HEK293 (cell line): ENCODE measurements around the gene SLC49A3.

Source experiments
- CTCF ChIA-PET: fragments of 350-600 bp; formaldehyde crosslinking; extraction: SDS; loops from one replicate; lab custom pipeline; 2021; ENCODE audit warnings: antibody characterized with exemption; lab: Yijun Ruan, JAX
- POLR2A ChIA-PET: fragments of 300-600 bp; formaldehyde crosslinking; extraction: SDS; loops from one replicate; lab custom pipeline; 2020; ENCODE audit warnings: antibody characterized with exemption, inconsistent platforms; lab: Yijun Ruan, JAX
- H3K27ac ChIP-seq: fragments of 200-500 bp; sonication (Bioruptor generic); 2 replicates; pipeline ENCODE4 v1.5.1; 2014; ENCODE audit warnings: low read depth, low read length, control low read depth, inconsistent platforms; ENCODE audit errors: extremely low read depth
- H3K36me3 ChIP-seq, 2 experiments: fragments of 200-500 bp in 1 of 2; sonication (Bioruptor generic) in 1 of 2; 1 replicate in 1 of 2; 2 replicates in 1 of 2; pipeline ENCODE4 v1.5.1; 2014 to 2017; ENCODE audit warnings: inconsistent platforms in 2 of 2, low read length in 2 of 2; ENCODE audit not compliant: control insufficient read depth in 2 of 2, insufficient read depth in 1 of 2
- H3K4me1 ChIP-seq: fragments of 200-500 bp; sonication (Bioruptor generic); 2 replicates; pipeline ENCODE4 v1.5.1; 2014; ENCODE audit warnings: mild to moderate bottlenecking, low read length, inconsistent platforms; ENCODE audit not compliant: control insufficient read depth, insufficient read depth
- H3K4me3 ChIP-seq: 2 replicates; pipeline ENCODE4 v1.5.1; 2011; ENCODE audit warnings: low read depth, mild to moderate bottlenecking, control low read depth, low read length, moderate library complexity
- H3K9me3 ChIP-seq: fragments of 200-500 bp; sonication (Bioruptor generic); 2 replicates; pipeline ENCODE4 v1.5.1; 2014; ENCODE audit warnings: low read depth, low read length, inconsistent platforms; ENCODE audit not compliant: control insufficient read depth, insufficient read depth
- GFI1B ChIP-seq: fragments of 450-650 bp; formaldehyde crosslinking; IDR thresholded peaks from 2 replicates; pipeline ENCODE4 v1.5.1; 2016; ENCODE audit warnings: missing biosample characterization, missing genetic modification characterization
- GLIS2 ChIP-seq: fragments of 450-650 bp; formaldehyde crosslinking; IDR thresholded peaks from 2 replicates; pipeline ENCODE4 v1.5.1; 2016; ENCODE audit warnings: missing biosample characterization, missing genetic modification characterization
- KLF1 ChIP-seq: fragments of 450-650 bp; formaldehyde crosslinking; IDR thresholded peaks from 2 replicates; pipeline ENCODE4 v1.5.1; 2016; ENCODE audit warnings: missing biosample characterization, missing genetic modification characterization
- SP2 ChIP-seq: fragments of 450-650 bp; formaldehyde crosslinking; IDR thresholded peaks from 2 replicates; pipeline ENCODE4 v1.5.1; 2016; ENCODE audit warnings: missing biosample characterization, missing genetic modification characterization
- ZEB2 ChIP-seq: fragments of 450-650 bp; formaldehyde crosslinking; IDR thresholded peaks from 2 replicates; pipeline ENCODE4 v1.5.1; 2016; ENCODE audit warnings: missing biosample characterization, missing genetic modification characterization
- ZFP3 ChIP-seq: fragments of 450-650 bp; formaldehyde crosslinking; IDR thresholded peaks from 2 replicates; pipeline ENCODE4 v1.5.1; 2016; ENCODE audit warnings: low read depth, missing biosample characterization, missing genetic modification characterization
- ZFP69B ChIP-seq: fragments of 450-650 bp; formaldehyde crosslinking; IDR thresholded peaks from 2 replicates; pipeline ENCODE4 v1.5.1; 2016; ENCODE audit warnings: missing biosample characterization, missing genetic modification characterization
- ZIC2 ChIP-seq: fragments of 450-650 bp; formaldehyde crosslinking; IDR thresholded peaks from 2 replicates; pipeline ENCODE4 v1.5.1; 2016; ENCODE audit warnings: missing biosample characterization, missing genetic modification characterization
- ZNF202 ChIP-seq: fragments of 450-650 bp; formaldehyde crosslinking; IDR thresholded peaks from 2 replicates; pipeline ENCODE4 v1.5.1; 2016; ENCODE audit warnings: missing biosample characterization, missing genetic modification characterization, borderline replicate concordance
- ZNF24 ChIP-seq: fragments of 450-650 bp; formaldehyde crosslinking; IDR thresholded peaks from 2 replicates; pipeline ENCODE4 v1.5.1; 2016; ENCODE audit warnings: missing biosample characterization, missing genetic modification characterization
- ZNF248 ChIP-seq: fragments of 450-650 bp; formaldehyde crosslinking; IDR thresholded peaks from 2 replicates; pipeline ENCODE4 v1.5.1; 2017; ENCODE audit warnings: missing biosample characterization, missing genetic modification characterization
- ZNF266 ChIP-seq: fragments of 450-650 bp; formaldehyde crosslinking; IDR thresholded peaks from 2 replicates; pipeline ENCODE4 v1.5.1; 2016; ENCODE audit warnings: missing biosample characterization, missing genetic modification characterization, low read depth
- ZNF274 ChIP-seq, 2 experiments: fragments of 200-500 bp in 1 of 2; fragments of 450-650 bp in 1 of 2; sonication (Bioruptor generic) in 1 of 2; formaldehyde crosslinking in 1 of 2; IDR thresholded peaks; 2 replicates each; pipeline versions ENCODE4 v1.5.1 to v1.6.1; 2014 to 2016; ENCODE audit warnings: borderline replicate concordance in 1 of 2, inconsistent platforms in 1 of 2, low read length in 1 of 2, missing biosample characterization in 1 of 2, missing genetic modification characterization in 1 of 2
- ZNF302 ChIP-seq: fragments of 450-650 bp; formaldehyde crosslinking; IDR thresholded peaks from 2 replicates; pipeline ENCODE4 v1.5.1; 2016; ENCODE audit warnings: missing biosample characterization, missing genetic modification characterization, low read depth
- ZNF335 ChIP-seq: fragments of 450-650 bp; formaldehyde crosslinking; conservative IDR thresholded peaks from 2 replicates; pipeline ENCODE4 v1.5.1; 2016; ENCODE audit warnings: missing biosample characterization, missing genetic modification characterization
- ZNF423 ChIP-seq: fragments of 450-650 bp; formaldehyde crosslinking; IDR thresholded peaks from 2 replicates; pipeline ENCODE4 v1.5.1; 2016; ENCODE audit warnings: missing biosample characterization, missing genetic modification characterization
- ZNF48 ChIP-seq: fragments of 450-650 bp; formaldehyde crosslinking; IDR thresholded peaks from 2 replicates; pipeline ENCODE4 v1.5.1; 2016; ENCODE audit warnings: missing biosample characterization, missing genetic modification characterization
- ZNF600 ChIP-seq: fragments of 450-650 bp; formaldehyde crosslinking; IDR thresholded peaks from 2 replicates; pipeline ENCODE4 v1.5.1; 2016; ENCODE audit warnings: missing biosample characterization, missing genetic modification characterization
- ZNF610 ChIP-seq: fragments of 450-650 bp; formaldehyde crosslinking; IDR thresholded peaks from 2 replicates; pipeline ENCODE4 v1.5.1; 2016; ENCODE audit warnings: missing biosample characterization, missing genetic modification characterization, borderline replicate concordance
- ZNF701 ChIP-seq: fragments of 450-650 bp; formaldehyde crosslinking; IDR thresholded peaks from 2 replicates; pipeline ENCODE4 v1.5.1; 2016; ENCODE audit warnings: missing biosample characterization, missing genetic modification characterization
- ZNF830 ChIP-seq: fragments of 450-650 bp; IDR thresholded peaks from 2 replicates; pipeline ENCODE4 v1.5.0; 2018; ENCODE audit warnings: missing biosample characterization, missing genetic modification characterization, low read depth, mild to moderate bottlenecking, moderate library complexity
- ZSCAN16 ChIP-seq: fragments of 450-650 bp; formaldehyde crosslinking; IDR thresholded peaks from 2 replicates; pipeline ENCODE4 v1.5.1; 2016; ENCODE audit warnings: missing biosample characterization, missing genetic modification characterization
- TF ChIP-seq, protein P1 (sequence below): fragments of 450-650 bp; formaldehyde crosslinking; IDR thresholded peaks from 2 replicates; pipeline ENCODE4 v1.5.1; 2016; ENCODE audit warnings: missing biosample characterization, missing genetic modification characterization

SLC49A3 gene

DNA sequence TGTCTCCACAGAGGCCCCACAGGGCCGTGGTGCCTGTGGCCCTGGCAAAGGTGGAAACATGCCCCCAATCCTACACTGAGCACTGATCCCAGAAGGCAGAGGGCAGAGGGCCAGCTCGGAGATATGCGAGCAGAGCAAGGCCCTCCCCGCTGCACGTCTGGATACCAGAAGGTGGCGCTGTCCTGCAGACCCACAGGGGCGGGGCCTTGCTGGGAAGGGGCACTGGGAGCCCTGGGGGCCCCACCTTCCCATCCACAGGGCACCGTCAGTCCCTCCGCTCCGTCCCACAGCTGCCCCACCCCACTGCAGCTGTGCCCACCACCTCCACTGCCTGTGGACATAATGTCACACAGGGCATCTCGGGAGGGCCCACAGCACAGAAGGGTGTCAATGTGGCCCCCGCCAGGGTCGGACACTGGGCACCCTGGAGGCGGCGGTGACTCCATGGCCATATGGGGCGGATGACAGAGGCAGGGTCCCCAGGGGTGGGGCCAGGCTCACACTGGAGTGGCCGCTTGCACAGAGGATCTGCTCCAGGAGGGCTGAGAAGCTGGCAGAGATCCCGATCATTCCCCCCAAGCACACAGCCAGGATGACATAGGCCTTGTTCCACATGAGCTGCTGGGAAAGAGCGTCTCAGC, 4.8 kb downstream of the SLC49A3 start (continued):
- TF ChIP-seq, protein P1, sequence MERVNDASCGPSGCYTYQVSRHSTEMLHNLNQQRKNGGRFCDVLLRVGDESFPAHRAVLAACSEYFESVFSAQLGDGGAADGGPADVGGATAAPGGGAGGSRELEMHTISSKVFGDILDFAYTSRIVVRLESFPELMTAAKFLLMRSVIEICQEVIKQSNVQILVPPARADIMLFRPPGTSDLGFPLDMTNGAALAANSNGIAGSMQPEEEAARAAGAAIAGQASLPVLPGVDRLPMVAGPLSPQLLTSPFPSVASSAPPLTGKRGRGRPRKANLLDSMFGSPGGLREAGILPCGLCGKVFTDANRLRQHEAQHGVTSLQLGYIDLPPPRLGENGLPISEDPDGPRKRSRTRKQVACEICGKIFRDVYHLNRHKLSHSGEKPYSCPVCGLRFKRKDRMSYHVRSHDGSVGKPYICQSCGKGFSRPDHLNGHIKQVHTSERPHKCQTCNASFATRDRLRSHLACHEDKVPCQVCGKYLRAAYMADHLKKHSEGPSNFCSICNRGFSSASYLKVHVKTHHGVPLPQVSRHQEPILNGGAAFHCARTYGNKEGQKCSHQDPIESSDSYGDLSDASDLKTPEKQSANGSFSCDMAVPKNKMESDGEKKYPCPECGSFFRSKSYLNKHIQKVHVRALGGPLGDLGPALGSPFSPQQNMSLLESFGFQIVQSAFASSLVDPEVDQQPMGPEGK (tag by site-specific recombination), result peak; percentile 94

DNA sequence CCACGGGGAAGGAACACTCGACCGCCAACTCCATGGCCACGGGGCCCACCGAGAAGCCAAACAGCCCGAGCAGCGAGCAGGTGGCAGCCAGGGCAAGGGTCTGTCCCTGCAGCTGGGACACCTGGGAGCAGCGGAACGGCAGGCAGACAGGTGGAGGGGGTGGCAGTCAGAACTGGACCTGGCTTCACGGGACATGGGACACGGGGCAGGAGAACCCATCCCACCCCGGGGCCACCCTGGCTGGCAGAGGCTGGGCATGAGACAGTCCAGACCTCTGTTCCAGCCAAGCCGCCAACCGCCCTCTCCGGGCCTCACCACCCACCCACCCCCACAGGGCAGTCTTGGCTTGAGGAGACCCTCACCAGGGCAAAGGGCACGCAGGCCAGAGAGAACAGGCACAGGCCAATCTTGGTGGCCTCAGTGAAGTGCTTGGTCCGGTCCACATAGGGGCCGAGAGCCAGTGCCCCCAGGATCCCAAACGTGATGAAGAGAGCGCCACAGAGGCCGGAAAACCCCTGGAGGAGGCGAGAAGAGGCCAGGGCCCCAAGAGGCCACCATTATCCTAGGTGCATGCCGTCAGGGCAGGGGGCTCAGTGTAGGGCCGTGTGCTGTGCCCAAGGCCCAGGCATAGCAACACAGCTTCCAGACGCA, 5.6 kb downstream of the SLC49A3 start:
- Histone ChIP-seq H3K36me3 (no peaks in the 10 kb centered on the region), H3K27ac (no peak overlapping the region), H3K4me3 (no peak overlapping the region), H3K9me3 (no peaks in the 10 kb centered on the region), H3K4me1 (no peaks in the 10 kb centered on the region; the same call in 1 of the 2 replicates)
- no peak for TF ChIP-seq SP2
- TF ChIP-seq ZNF701 (tag by site-specific recombination), result no peak
- ChIA-PET CTCF (interaction anchor here (0.6 to 1.9 kb wide), 7 partner anchors 8 to 45 kb away, joined by 3 to 6 read pairs (median 3); partner anchors contain the start of genes ATP5ME and MYL5), POLR2A (interaction anchor here (1.6 kb wide), 1 partner anchor 9 kb away, joined by 4 read pairs; the partner anchor contains the start of genes ATP5ME and MYL5)

DNA sequence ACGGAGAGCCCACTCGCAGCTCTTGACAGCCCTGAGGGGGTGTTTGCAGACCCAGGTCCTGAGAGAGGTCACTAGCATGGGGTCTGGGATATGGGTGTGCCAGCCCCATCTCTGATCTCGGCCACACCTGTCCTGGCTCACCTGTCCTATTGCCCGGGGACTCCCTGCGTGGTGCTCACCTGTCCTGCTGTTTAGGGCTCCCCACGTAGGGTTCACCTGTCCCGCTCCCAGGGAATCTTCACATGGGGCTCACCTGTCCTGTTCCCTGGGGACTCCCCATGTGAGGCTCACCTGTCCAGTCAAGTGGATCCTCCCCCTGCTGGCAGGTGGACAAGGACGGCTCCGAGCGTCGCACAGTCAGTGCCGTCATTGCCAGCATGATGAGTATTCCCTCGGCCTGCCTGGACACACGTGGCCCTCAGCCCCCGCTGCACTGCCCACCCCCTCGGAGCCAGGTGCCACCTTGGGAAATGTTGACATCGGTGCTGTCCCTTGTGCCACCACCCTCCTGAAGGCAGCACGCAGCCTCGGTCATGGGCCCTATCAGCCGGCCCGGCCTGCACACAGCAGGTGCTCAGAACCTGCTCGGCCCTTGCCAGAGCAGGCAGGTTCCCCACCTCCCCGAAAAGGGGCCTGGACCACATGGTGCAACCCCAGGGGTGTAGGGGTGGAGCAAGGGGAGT, 6.3 kb downstream of the SLC49A3 start:
- TF ChIP-seq ZEB2 (no peak), GFI1B (tag by site-specific recombination) (no peak), ZNF302 (tag by site-specific recombination) (no peak), ZNF335 (tag by site-specific recombination) (no peak), ZNF610 (tag by site-specific recombination) (no peak), ZNF423 (no peak), ZNF701 (tag by site-specific recombination) (no peak), ZNF830 (tag by site-specific recombination) (no peak)
- Histone ChIP-seq H3K4me3 (no peak overlapping the region), H3K9me3 (no peaks in the 10 kb centered on the region), H3K4me1 (no peaks in the 10 kb centered on the region; the same call in 1 of the 2 replicates), H3K27ac (no peak overlapping the region), H3K36me3 (no peaks in the 10 kb centered on the region)
- ChIA-PET CTCF (interaction anchor here (0.6 kb wide), 1 partner anchor 56 kb away, joined by 3 read pairs; no protein-coding TSS in a partner anchor), POLR2A (no interaction called here)

DNA sequence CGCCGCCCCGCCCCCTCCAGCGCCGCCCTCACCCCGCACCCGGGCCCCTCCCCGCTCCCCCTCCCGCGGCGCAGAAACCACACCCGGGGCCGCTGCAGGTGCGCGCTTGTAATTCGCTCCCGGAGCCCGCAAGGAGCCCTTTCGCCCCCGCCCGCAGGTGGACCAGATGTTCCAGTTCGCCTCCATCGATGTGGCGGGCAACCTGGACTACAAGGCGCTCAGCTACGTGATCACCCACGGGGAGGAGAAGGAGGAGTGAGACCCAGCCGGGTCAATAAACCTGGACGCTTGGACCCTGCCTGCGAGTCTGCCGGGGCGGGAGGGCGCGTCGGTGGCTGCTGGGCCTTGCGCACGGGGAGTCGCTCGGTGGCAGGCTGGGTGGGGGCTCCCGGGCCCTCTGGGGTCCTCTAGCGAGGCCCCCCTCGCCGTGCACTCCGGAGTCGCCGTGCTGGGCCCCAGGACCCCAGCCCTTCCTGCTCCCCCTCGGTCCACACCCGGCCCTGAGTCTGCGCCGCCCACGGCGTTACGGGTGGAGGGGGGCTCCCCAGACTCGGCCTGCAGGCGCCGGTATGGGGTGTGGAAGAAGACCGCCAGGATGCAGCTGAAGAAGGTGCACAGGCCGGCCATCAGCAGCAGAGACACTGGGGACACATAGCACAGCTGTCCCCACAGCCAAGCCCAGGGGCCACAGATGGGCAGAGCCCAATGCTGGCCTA, 7.1 kb downstream of the SLC49A3 start:
- H3K4me3 ChIP-seq, result no peak overlapping the region
- TF ChIP-seq ZNF248 (tag by site-specific recombination) (no peak), ZFP69B (no peak), ZNF48 (no peak), GFI1B (tag by site-specific recombination) (no peak), ZNF266 (tag by site-specific recombination) (no peak), ZNF202 (tag by site-specific recombination) (no peak), ZIC2 (tag by site-specific recombination) (peak; percentile 51), ZNF600 (no peak), KLF1 (0 out of 2 replicates have a peak, but pooled peaks have one; percentile 6), ZNF274 (IDR thresholded peaks at IDR 0.05; ENCODE audit: low read length) (no peak), ZNF274 (tag by site-specific recombination; IDR thresholded peaks at IDR 0.05; ENCODE audit: borderline replicate concordance) (no peak), ZNF24 (tag by site-specific recombination) (no peak), ZFP3 (no peak), GLIS2 (tag by site-specific recombination) (peak; percentile 28; the same call in 1 of the 2 replicates), ZSCAN16 (tag by site-specific recombination) (no peak)

More for the DNA sequence above, 7.1 kb downstream of the SLC49A3 start:
- no peaks in the 10 kb centered on the region for H3K9me3 ChIP-seq
- POLR2A ChIA-PET, result no interaction called here
- H3K27ac ChIP-seq, result no peak overlapping the region
- no peaks in the 10 kb centered on the region for H3K36me3 ChIP-seq
- H3K4me1 ChIP-seq, result no peaks in the 10 kb centered on the region; the same call in 1 of the 2 replicates
- CTCF ChIA-PET, result interaction anchor here (0.6 kb wide), 1 partner anchor 57 kb away, joined by 3 read pairs; no protein-coding TSS in a partner anchor
